Osteoblast (primary cell): ENCODE data around the gene RBM33. TPM values are rescaled to one million over a fixed set of nuclear protein-coding genes. Genes with fewer than 3 reads are reported as not detected.

ENCODE experiments used
- DNase-seq: peaks from one replicate; pipeline ENCODE4 v3.0.0; 2011; ENCODE audit warnings: low spot score, mixed read lengths; ENCODE audit not compliant: insufficient read length; ENCODE audit errors: missing footprints
- H2AFZ ChIP-seq: 2 replicates; pipeline ENCODE4 v1.6.0; 2011; ENCODE audit warnings: mild to moderate bottlenecking, low read length
- H3K27ac ChIP-seq: 2 replicates; pipeline ENCODE4 v1.5.1; 2011; ENCODE audit warnings: mild to moderate bottlenecking, low read depth, low read length, moderate library complexity
- H3K27me3 ChIP-seq: 2 replicates; pipeline ENCODE4 v1.6.0; 2012; ENCODE audit warnings: mild to moderate bottlenecking, control low read depth, inconsistent platforms, low read length, moderate library complexity; ENCODE audit not compliant: insufficient read depth
- H3K36me3 ChIP-seq: 2 replicates; pipeline ENCODE4 v1.5.1; 2011; ENCODE audit warnings: mild to moderate bottlenecking, low read length, control low read depth, moderate library complexity; ENCODE audit not compliant: insufficient read depth
- H3K4me1 ChIP-seq: 2 replicates; pipeline ENCODE4 v1.5.1; 2011; ENCODE audit warnings: mild to moderate bottlenecking, low read length, control low read depth, moderate library complexity; ENCODE audit not compliant: insufficient read depth
- H3K4me2 ChIP-seq: 2 replicates; pipeline ENCODE4 v1.6.0; 2011; ENCODE audit warnings: mild to moderate bottlenecking, low read length; ENCODE audit not compliant: insufficient read depth
- H3K4me3 ChIP-seq: fragments of 200-600 bp; sonication (generic); 3 replicates; pipeline ENCODE4 v1.5.1; 2012; ENCODE audit warnings: mild to moderate bottlenecking, low read length, inconsistent platforms; ENCODE audit not compliant: insufficient read depth
- H3K79me2 ChIP-seq: 2 replicates; pipeline ENCODE4 v1.6.0; 2012; ENCODE audit warnings: mild to moderate bottlenecking, low read length, control low read depth, inconsistent platforms; ENCODE audit not compliant: insufficient read depth
- H3K9me3 ChIP-seq: 2 replicates; pipeline ENCODE4 v1.5.1; 2011; ENCODE audit warnings: low read depth, low read length, control low read depth
- H4K20me1 ChIP-seq: 2 replicates; pipeline ENCODE4 v1.6.0; 2012; ENCODE audit warnings: mild to moderate bottlenecking, low read length, control low read depth; ENCODE audit not compliant: insufficient read depth
- total RNA-seq: library from RNA; depleted of rRNA; stranded (reverse); fragments of >200 nt; gene quantifications from 2 replicates; pipeline ENCODE4 v1.2.3, GENCODE V29; 2012
- TF ChIP-seq, protein P1 (sequence below): IDR thresholded peaks from 2 replicates; pipeline ENCODE4 v1.5.1; 2011; ENCODE audit warnings: mild to moderate bottlenecking, low read depth, low read length, moderate library complexity; ENCODE audit errors: extremely low read depth

RBM33 gene
- total RNA-seq, 1 donor, result 27.5 TPM

DNA sequence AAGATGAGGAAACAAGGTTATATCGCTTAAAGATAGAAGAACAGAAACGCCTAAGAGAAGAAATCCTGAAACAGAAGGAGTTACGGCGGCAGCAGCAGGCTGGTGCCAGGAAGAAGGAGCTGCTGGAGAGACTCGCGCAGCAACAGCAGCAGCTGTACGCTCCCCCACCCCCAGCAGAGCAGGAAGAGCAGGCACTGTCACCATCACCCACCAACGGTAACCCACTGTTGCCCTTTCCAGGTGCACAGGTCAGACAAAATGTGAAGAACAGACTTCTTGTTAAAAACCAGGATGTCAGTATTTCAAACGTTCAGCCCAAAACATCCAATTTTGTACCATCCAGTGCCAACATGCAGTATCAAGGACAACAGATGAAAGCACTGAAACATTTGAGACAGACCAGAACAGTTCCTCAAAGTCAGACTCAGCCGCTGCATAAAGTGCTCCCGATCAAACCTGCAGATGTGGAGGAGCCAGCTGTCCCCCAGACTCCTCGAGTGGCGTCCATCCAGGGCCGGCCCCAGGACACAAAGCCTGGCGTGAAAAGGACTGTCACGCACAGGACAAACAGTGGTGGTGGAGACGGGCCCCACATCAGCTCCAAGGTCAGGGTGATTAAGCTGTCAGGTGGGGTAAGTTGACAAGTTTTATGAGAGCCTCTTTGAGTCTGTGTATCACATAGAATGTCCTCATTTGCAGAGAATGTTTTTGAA is 100.7 kb downstream of the RBM33 start:
- no peak overlapping the region for H3K4me2 ChIP-seq
- no peaks in the 10 kb centered on the region for H3K27me3 ChIP-seq
- peaks cover 21% of the 10 kb centered on the region for H4K20me1 ChIP-seq
- no peak overlapping the region for H2AFZ ChIP-seq
- no peak overlapping the region for H3K4me3 ChIP-seq
- H3K27ac ChIP-seq, result no peak overlapping the region
- TF ChIP-seq, protein P1, sequence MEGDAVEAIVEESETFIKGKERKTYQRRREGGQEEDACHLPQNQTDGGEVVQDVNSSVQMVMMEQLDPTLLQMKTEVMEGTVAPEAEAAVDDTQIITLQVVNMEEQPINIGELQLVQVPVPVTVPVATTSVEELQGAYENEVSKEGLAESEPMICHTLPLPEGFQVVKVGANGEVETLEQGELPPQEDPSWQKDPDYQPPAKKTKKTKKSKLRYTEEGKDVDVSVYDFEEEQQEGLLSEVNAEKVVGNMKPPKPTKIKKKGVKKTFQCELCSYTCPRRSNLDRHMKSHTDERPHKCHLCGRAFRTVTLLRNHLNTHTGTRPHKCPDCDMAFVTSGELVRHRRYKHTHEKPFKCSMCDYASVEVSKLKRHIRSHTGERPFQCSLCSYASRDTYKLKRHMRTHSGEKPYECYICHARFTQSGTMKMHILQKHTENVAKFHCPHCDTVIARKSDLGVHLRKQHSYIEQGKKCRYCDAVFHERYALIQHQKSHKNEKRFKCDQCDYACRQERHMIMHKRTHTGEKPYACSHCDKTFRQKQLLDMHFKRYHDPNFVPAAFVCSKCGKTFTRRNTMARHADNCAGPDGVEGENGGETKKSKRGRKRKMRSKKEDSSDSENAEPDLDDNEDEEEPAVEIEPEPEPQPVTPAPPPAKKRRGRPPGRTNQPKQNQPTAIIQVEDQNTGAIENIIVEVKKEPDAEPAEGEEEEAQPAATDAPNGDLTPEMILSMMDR, result no peak
- H3K9me3 ChIP-seq, result no peaks in the 10 kb centered on the region
- peaks cover 50% of the 10 kb centered on the region for H3K79me2 ChIP-seq
- DNase-seq, result no peak
- peaks cover 44% of the 10 kb centered on the region for H3K36me3 ChIP-seq
- H3K4me1 ChIP-seq, result no peaks in the 10 kb centered on the region

DNA sequence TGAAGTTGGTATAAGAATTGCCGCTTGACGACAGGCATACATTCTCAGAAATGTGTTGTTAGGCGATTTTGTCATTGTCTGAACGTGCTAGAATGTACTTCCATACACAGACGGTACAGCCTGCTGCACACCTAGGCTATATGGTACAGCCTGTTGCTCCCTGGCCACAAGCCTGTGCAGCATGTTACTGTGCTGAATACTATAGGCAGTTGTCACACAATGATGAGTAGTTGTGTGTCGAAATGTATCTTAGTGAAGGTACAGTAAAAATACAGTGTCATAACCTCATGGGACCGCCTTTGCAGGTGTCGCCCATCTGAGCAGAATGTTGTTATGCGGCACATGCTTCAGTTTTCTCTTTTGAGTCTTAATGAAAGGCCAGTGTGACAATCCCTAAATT is 101.3 kb downstream of the RBM33 start:
- Histone ChIP-seq H3K79me2 (peaks cover 57% of the 10 kb centered on the region), H4K20me1 (peaks cover 21% of the 10 kb centered on the region), H3K9me3 (no peaks in the 10 kb centered on the region), H3K4me2 (no peak overlapping the region), H3K27ac (no peak overlapping the region), H3K4me3 (no peak overlapping the region), H3K36me3 (peaks cover 39% of the 10 kb centered on the region), H2AFZ (no peak overlapping the region), H3K4me1 (no peaks in the 10 kb centered on the region), H3K27me3 (no peaks in the 10 kb centered on the region)
- no peak for DNase-seq
- TF ChIP-seq, protein P1, result no peak

DNA sequence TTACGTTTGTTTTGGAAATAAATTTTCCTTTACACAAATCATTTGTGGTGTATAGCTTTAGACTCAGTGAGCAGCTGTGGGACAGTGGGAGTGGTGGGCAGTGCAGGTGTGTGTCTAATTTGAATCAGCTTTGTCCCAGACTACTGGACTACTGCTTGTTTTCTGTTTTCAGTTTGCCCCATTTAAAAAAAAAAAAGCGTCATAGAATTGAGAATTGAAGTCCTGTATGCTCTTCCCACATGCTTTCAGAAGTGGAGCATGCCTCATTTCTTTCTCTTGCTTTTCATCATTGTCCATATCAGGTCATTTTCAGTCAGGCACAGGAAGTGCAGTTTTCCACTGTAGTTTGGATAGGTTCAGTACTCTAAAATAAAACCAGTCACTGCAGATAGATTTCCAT is 101.7 kb downstream of the RBM33 start:
- no peaks in the 10 kb centered on the region for H3K9me3 ChIP-seq
- H3K27ac ChIP-seq, result no peak overlapping the region
- TF ChIP-seq, protein P1, result no peak
- H4K20me1 ChIP-seq, result peaks cover 26% of the 10 kb centered on the region
- H3K4me1 ChIP-seq, result no peaks in the 10 kb centered on the region
- H3K4me2 ChIP-seq, result no peak overlapping the region
- no peaks in the 10 kb centered on the region for H3K27me3 ChIP-seq
- peaks cover 35% of the 10 kb centered on the region for H3K36me3 ChIP-seq
- peaks cover 61% of the 10 kb centered on the region for H3K79me2 ChIP-seq
- H2AFZ ChIP-seq, result no peak overlapping the region
- H3K4me3 ChIP-seq, result no peak overlapping the region
- DNase-seq, result no peak

DNA sequence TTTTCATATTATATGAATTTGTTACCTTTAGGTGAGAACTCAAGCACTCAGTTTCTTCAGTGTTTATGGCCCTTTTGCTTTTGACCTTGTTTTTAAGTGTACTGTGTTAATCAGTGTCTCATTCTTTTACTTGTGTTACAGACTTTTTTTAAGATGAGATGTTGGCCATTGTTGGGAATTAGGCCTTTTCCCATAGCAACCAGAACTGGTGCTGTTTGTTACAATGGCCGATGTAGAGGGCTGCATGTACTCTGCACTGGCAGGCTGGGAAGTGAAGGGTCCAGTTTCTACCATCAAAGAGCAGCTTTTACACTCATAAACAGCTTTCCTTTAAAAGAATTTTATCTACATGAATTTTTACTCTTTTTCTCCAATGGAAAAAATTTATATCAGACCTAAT is 102.7 kb downstream of the RBM33 start:
- Histone ChIP-seq H3K27me3 (no peaks in the 10 kb centered on the region), H3K27ac (no peak overlapping the region), H3K9me3 (no peaks in the 10 kb centered on the region), H3K36me3 (peaks cover 24% of the 10 kb centered on the region), H2AFZ (no peak overlapping the region), H4K20me1 (peaks cover 36% of the 10 kb centered on the region), H3K79me2 (peaks cover 71% of the 10 kb centered on the region), H3K4me2 (no peak overlapping the region), H3K4me3 (no peak overlapping the region), H3K4me1 (no peaks in the 10 kb centered on the region)
- TF ChIP-seq, protein P1, result no peak
- no peak for DNase-seq
